HepG2 (cell line): ENCODE results near the gene NTM.

Experiments
- FOSL2 ChIP-seq: sonication (generic); formaldehyde crosslinking; IDR thresholded peaks from 2 replicates; pipeline ENCODE4 v1.4.0; 2020; ENCODE audit warnings: missing genetic modification reagents
- HDAC1 ChIP-seq: sonication (generic); formaldehyde crosslinking; IDR thresholded peaks from 2 replicates; pipeline ENCODE4 v1.5.1; 2020; ENCODE audit warnings: mild to moderate bottlenecking, missing genetic modification reagents
- ZNF121 ChIP-seq: sonication (generic); formaldehyde crosslinking; IDR thresholded peaks from 2 replicates; pipeline ENCODE4 v1.5.0; 2020; ENCODE audit warnings: mild to moderate bottlenecking, missing genetic modification reagents
- ZNF775 ChIP-seq: sonication (generic); formaldehyde crosslinking; IDR thresholded peaks from 2 replicates; pipeline ENCODE4 v1.4.0; 2020; ENCODE audit warnings: missing genetic modification reagents, mild to moderate bottlenecking, moderate library complexity, borderline replicate concordance
- TF ChIP-seq, protein P1 (sequence below): sonication (generic); formaldehyde crosslinking; IDR thresholded peaks from 2 replicates; pipeline ENCODE4 v1.5.0; 2020; ENCODE audit warnings: mild to moderate bottlenecking, missing genetic modification reagents

DNA sequence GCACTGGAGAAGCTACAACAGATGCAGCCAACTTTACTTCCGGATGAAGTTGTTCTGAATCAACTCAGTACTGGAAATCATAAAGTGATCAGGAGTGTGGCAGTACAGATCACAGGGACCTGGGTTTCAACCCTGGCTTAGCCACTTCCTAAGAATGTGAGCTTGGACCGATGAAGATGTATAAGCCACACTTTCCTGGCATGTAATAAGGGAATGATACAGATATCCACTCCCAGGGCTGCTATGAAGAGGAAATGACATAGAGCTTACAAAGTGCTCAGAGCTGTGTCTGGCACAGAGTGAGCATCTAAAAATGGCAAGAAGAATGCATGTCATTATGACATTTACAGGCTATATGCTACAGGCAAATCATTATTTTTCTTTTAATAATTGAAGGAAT, 378.7 kb downstream of the NTM start:
- TF ChIP-seq, protein P1, sequence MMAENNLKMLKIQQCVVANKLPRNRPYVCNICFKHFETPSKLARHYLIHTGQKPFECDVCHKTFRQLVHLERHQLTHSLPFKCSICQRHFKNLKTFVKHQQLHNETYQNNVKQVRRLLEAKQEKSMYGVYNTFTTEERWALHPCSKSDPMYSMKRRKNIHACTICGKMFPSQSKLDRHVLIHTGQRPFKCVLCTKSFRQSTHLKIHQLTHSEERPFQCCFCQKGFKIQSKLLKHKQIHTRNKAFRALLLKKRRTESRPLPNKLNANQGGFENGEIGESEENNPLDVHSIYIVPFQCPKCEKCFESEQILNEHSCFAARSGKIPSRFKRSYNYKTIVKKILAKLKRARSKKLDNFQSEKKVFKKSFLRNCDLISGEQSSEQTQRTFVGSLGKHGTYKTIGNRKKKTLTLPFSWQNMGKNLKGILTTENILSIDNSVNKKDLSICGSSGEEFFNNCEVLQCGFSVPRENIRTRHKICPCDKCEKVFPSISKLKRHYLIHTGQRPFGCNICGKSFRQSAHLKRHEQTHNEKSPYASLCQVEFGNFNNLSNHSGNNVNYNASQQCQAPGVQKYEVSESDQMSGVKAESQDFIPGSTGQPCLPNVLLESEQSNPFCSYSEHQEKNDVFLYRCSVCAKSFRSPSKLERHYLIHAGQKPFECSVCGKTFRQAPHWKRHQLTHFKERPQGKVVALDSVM: no peak
- no peak for TF ChIP-seq FOSL2 (CRISPR knock-in tag)
- no peak for TF ChIP-seq ZNF121 (CRISPR knock-in tag)
- no peak for TF ChIP-seq HDAC1 (CRISPR knock-in tag)
- no peak for TF ChIP-seq ZNF775 (CRISPR knock-in tag)
